LNCaP clone FGC (cell line): Measurements from ENCODE around the gene SLC49A4.

Source experiments
- DNase-seq: peaks from one replicate; pipeline ENCODE4 v3.0.0-alpha.2; 2011; ENCODE audit warnings: low read depth
- H3K4me3 ChIP-seq: 2 replicates; pipeline ENCODE4 v1.5.1; 2011; ENCODE audit warnings: mild to moderate bottlenecking, low read depth, low read length, control low read depth
- TF ChIP-seq, protein P1 (sequence below): IDR thresholded peaks from 2 replicates; pipeline ENCODE4 v1.5.1; 2012; ENCODE audit warnings: mild to moderate bottlenecking; ENCODE audit not compliant: control insufficient read depth, insufficient read depth; ENCODE audit errors: extremely low read depth

SLC49A4 gene

DNA sequence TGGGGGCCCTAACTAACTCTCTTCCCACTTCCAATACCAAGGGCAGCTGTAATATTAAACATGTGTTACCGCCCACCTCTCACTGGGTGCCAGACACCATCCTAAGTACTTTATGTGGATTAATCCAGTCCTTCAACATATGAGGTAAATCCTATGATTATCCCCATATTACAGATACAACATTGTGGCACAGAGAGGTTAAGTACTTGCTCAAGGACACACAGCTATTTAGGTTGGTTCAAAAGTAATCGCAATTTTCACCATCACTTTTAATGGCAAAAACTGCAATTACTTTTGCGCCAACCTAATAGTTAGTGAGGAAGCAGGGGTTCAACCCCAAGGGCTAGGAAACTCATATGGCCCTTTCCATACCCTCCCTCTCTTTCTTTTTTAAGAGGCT lies 131.9 kb downstream of the SLC49A4 start:
- no peak for DNase-seq
- H3K4me3 ChIP-seq = no peak overlapping the region
- TF ChIP-seq, protein P1, sequence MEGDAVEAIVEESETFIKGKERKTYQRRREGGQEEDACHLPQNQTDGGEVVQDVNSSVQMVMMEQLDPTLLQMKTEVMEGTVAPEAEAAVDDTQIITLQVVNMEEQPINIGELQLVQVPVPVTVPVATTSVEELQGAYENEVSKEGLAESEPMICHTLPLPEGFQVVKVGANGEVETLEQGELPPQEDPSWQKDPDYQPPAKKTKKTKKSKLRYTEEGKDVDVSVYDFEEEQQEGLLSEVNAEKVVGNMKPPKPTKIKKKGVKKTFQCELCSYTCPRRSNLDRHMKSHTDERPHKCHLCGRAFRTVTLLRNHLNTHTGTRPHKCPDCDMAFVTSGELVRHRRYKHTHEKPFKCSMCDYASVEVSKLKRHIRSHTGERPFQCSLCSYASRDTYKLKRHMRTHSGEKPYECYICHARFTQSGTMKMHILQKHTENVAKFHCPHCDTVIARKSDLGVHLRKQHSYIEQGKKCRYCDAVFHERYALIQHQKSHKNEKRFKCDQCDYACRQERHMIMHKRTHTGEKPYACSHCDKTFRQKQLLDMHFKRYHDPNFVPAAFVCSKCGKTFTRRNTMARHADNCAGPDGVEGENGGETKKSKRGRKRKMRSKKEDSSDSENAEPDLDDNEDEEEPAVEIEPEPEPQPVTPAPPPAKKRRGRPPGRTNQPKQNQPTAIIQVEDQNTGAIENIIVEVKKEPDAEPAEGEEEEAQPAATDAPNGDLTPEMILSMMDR = no peak

DNA sequence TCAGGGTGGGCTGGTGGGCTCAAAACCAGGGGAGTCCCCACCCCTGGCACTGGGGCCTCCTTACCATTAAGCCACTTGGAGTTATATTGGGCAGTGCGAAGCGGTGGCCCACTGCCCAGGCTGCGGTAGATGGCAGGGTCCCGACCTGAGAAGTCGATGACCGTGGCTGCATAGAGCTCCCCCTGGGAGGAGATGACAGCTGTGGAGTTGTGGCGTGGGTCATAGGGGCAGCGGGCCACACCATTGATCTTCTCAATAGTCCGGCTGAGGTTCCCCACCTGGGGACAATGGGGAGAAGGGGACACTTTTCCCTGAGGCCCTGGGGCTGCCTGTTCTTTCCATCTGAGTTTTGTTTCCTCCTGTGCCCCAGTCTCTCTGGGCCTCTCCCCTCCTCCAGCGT lies 132.9 kb downstream of the SLC49A4 start:
- no peak overlapping the region for H3K4me3 ChIP-seq
- TF ChIP-seq, protein P1 = no peak
- no peak for DNase-seq

DNA sequence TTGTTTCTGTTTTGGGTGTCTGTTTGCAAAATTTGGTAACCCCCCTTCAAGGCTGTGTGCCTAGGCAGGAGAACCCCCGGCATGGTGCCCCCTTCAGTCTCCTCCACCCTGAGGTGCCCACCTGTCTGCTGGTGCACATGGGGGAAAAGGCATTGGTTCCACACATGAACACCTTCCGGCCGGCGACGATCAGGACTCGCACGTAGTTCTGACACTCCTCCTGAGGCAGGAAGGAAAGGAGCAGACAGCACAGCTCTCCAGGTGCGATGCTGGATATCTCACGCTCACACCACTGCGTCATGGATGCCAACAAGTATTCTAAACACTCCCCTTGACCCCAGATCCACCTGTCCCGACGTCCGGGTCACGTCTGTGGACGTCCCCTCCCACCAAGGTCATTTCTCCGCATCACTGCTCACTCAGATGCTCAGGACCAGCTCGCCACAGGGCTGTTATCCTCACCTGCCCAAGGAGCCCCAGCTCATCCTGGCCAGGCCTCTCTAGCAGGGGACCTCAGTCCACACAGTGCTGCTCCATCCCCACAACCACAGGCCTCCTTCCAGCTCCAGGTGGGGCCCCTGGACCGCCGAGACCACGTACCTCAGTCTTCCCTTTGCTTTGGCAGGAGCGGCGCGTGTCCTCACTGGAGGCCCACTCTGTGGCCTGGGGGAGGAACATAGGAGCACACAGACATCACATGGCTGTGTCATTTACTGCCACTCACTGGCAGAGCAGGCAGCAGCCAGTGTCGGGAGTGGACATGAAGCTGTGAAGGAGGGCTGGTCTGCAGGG lies 133.7 kb downstream of the SLC49A4 start:
- TF ChIP-seq, protein P1 = no peak
- DNase-seq = no peak
- H3K4me3 ChIP-seq = no peak overlapping the region

DNA sequence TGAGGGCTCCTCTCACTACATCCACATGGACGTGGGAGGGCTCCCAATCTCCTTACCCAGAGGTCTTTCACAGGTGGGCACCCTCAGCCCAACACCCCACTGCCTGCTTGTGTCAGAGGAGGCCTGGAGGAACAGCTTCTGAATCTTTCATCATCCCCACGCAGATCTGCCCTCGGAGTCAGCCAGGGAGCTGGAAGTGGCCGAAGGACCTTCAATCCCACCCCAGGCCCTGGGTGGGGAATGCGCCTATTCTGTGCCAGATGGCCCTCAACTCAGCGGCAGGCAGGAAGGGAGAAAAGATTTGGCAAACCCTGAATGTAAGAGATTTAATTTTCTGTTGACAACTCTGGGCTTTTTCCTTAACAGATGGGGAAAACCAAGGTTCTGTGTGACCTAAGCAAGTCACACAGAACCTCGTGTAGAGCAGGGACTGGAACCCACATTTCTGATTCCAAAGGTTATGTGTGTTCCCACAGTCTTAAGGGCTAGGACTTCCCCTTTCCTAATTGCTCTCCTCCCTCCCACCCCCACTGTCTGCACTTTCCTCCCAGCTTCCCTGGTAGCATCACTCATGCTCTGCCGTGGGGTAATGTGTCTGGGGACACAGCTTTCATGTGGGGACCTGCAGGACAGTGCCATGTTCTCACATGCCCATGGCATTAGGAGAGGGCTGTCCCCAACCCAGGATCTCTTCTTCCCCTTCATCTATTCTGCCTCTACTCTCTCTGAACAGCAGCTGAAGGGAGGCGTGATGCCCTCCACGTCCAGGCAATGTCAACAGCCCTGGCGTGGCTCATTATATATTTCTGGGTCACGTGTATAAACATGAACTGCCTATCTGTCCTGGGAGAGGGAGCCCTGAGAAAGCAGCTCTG lies 134.6 kb downstream of the SLC49A4 start:
- no peak overlapping the region for H3K4me3 ChIP-seq
- DNase-seq = no peak
- TF ChIP-seq, protein P1 = no peak

DNA sequence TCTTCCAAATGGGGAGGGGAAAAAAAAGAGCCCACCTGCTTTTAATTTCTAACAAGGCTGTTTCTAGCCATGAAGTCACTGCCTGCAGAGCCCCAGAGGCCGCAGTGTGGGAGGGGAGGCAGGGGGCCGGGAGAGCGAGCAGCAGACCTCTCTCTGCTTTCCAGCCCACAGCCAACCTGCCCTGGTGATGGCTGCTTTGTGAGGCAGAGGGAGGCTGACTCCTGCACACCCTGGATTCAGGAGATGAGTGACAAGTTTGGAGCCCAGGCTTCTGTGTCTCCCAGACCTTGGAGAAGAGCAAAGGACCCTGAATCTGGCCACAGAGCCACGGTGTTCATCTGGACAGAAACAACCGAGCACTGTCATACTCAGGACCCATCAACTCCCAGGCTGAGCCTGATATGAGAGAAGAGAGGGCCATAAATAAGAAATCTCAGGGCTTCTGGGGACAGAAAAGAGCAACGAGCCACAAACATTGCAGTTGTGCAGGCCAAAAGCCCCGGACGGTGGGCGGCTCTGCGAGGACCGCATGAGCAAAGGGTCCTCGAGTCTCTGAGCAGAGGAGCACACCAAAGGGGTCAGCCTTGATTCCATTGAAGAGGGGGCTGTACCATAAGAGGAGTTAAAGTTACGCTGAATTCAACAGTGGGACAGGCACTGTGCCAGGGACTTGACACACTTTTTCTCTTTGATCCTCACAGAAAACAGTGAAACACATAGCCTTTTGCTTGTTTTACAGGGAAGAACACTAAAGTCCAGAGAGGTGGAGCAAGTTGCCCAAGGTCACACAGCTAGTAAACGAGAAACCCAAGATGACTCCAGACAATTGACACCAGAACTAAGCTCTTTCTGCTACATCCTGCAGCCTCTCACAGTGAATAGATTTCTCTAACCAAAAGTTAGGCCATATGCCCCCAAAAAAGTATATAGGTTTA lies 135.5 kb downstream of the SLC49A4 start:
- DNase-seq = no peak
- TF ChIP-seq, protein P1 = no peak
- H3K4me3 ChIP-seq = no peak overlapping the region
